GM12878 (cell line): Measurements from ENCODE around the gene RAPGEF6. TPM values are rescaled to one million over a fixed set of nuclear protein-coding genes. Genes with fewer than 3 reads are reported as not detected.

Experiments
- ATAC-seq: fragments of 200-7000 bp; cut with Tn5 transposase; 3 replicates; pipeline ENCODE4 v1.9.1; 2020; ENCODE audit warnings: mild to moderate bottlenecking, moderate library complexity
- BruUV-seq: library from RNA; stranded (reverse); fragments of 400-500 nt; replicated peaks from 2 replicates; lab custom pipeline; 2021; lab: Mats Ljungman, UMichigan
- CTCF ChIA-PET: fragments of 300-600 bp; sonication (Branson Sonifier 250); formaldehyde crosslinking; extraction: SDS; loops from one replicate; lab custom pipeline; 2021; ENCODE audit warnings: inconsistent platforms; lab: Yijun Ruan, JAX
- POLR2A ChIA-PET: fragments of 350-600 bp; formaldehyde crosslinking; extraction: SDS; loops from one replicate; lab custom pipeline; 2021; ENCODE audit warnings: inconsistent platforms; lab: Charles Lee
- RAD21 ChIA-PET: fragments of 300-600 bp; sonication (Branson Sonifier 250); formaldehyde crosslinking; loops from one replicate; lab custom pipeline; 2023; ENCODE audit warnings: antibody characterized with exemption; ENCODE audit not compliant: unreplicated experiment; lab: Charles Lee
- SMC1A ChIA-PET: fragments of 300-600 bp; sonication (Branson Sonifier 250); formaldehyde crosslinking; loops from one replicate; lab custom pipeline; 2023; ENCODE audit not compliant: unreplicated experiment, uncharacterized antibody; lab: Charles Lee
- DNase-seq: peaks from one replicate; pipeline ENCODE4 v3.0.0-alpha.2; 2011; ENCODE audit warnings: low read depth, low spot score
- FAIRE-seq: peaks from 3 replicates; lab custom pipeline; 2011; peaks lifted over from hg19 to GRCh38; lab: Jason Lieb, UNC
- H2AFZ ChIP-seq: 2 replicates; pipeline ENCODE4 v1.6.0; 2011; ENCODE audit warnings: low read depth, low read length, control low read depth; ENCODE audit not compliant: control insufficient read depth
- H3K27ac ChIP-seq: 2 replicates; pipeline ENCODE4 v1.5.1; 2011; ENCODE audit warnings: control low read depth; ENCODE audit not compliant: control insufficient read depth, insufficient read depth
- H3K27me3 ChIP-seq, 2 experiments: replicated peaks in 1 of 2; 2 replicates each; pipeline versions ENCODE4 v1.6.0 to v1.6.1; 2011; ENCODE audit warnings: low read length in 1 of 2; ENCODE audit not compliant: control insufficient read depth in 2 of 2, insufficient read depth in 2 of 2
- H3K36me3 ChIP-seq, 2 experiments: 2 replicates each; pipeline ENCODE4 v1.5.1; 2011; ENCODE audit warnings: low read length in 1 of 2; ENCODE audit not compliant: control insufficient read depth in 2 of 2, insufficient read depth in 2 of 2
- H3K4me1 ChIP-seq: 2 replicates; pipeline ENCODE4 v1.6.1; 2011; ENCODE audit warnings: mild to moderate bottlenecking, low read length, moderate library complexity, mixed read lengths; ENCODE audit not compliant: control insufficient read depth, insufficient read depth
- H3K4me2 ChIP-seq: 2 replicates; pipeline ENCODE4 v1.6.0; 2011; ENCODE audit warnings: control low read depth; ENCODE audit not compliant: control insufficient read depth, insufficient read depth
- H3K4me3 ChIP-seq: fragments of 200-600 bp; sonication (generic); 2 replicates; pipeline ENCODE4 v1.5.1; 2016
- H3K79me2 ChIP-seq: 2 replicates; pipeline ENCODE4 v1.6.0; 2011; ENCODE audit warnings: low read length; ENCODE audit not compliant: control insufficient read depth, insufficient read depth
- H3K9ac ChIP-seq: 2 replicates; pipeline ENCODE4 v1.8.0; 2011; ENCODE audit warnings: low read length, control low read depth, mixed read lengths; ENCODE audit not compliant: control insufficient read depth, insufficient read depth
- H3K9me3 ChIP-seq: replicated peaks from 3 replicates; pipeline ENCODE4 v1.5.1; 2011; ENCODE audit warnings: mild to moderate bottlenecking, low read length; ENCODE audit not compliant: control insufficient read depth, insufficient read depth
- H4K20me1 ChIP-seq: 2 replicates; pipeline ENCODE4 v1.6.0; 2011; ENCODE audit not compliant: control insufficient read depth, insufficient read depth
- CBX3 ChIP-seq: fragments of 200-600 bp; sonication (generic); IDR thresholded peaks from 2 replicates; pipeline ENCODE4 v1.6.1; 2016; ENCODE audit warnings: low read depth, borderline replicate concordance
- CHD1 ChIP-seq: IDR thresholded peaks from 2 replicates; pipeline ENCODE4 v1.6.1; 2012; ENCODE audit warnings: low read depth, low read length, improper control_type of control experiment
- EGR1 ChIP-seq, 2 experiments: IDR thresholded peaks; 1 replicate in 1 of 2; 2 replicates in 1 of 2; pipeline ENCODE4 v1.6.1; 2011 to 2012; ENCODE audit warnings: low read depth in 2 of 2, low read length in 2 of 2, borderline replicate concordance in 1 of 2, mild to moderate bottlenecking in 1 of 2, moderate library complexity in 1 of 2
- EP300 ChIP-seq, 2 experiments: fragments of 150-350 bp in 1 of 2; IDR thresholded peaks; 2 replicates each; pipeline ENCODE4 v1.6.1; 2011 to 2012; ENCODE audit warnings: low read depth in 2 of 2, low read length in 2 of 2, borderline replicate concordance in 1 of 2, improper control_type of control experiment in 1 of 2, inconsistent platforms in 1 of 2; ENCODE audit not compliant: control insufficient read depth in 1 of 2
- FOS ChIP-seq: IDR thresholded peaks from 3 replicates; pipeline ENCODE4 v1.6.1; 2011; ENCODE audit warnings: borderline replicate concordance; ENCODE audit not compliant: insufficient read length; ENCODE audit errors: extremely low read depth
- HSF1 ChIP-seq: fragments of 150-350 bp; IDR thresholded peaks from 2 replicates; pipeline ENCODE4 v1.6.1; 2014; ENCODE audit warnings: mild to moderate bottlenecking, low read depth, low read length
- IRF4 ChIP-seq: IDR thresholded peaks from 2 replicates; pipeline ENCODE4 v1.6.1; 2011; ENCODE audit warnings: low read depth, low read length
- KDM1A ChIP-seq: fragments of 200-600 bp; sonication (generic); IDR thresholded peaks from 2 replicates; pipeline ENCODE4 v1.6.1; 2016; ENCODE audit warnings: borderline replicate concordance
- KLF5 ChIP-seq: fragments of 450-650 bp; IDR thresholded peaks from 2 replicates; pipeline ENCODE4 v1.6.1; 2014; ENCODE audit warnings: mild to moderate bottlenecking; ENCODE audit not compliant: partially characterized antibody
- MTA2 ChIP-seq: fragments of 450-650 bp; IDR thresholded peaks from 2 replicates; pipeline ENCODE4 v1.6.1; 2016; ENCODE audit warnings: low read depth, mild to moderate bottlenecking, moderate library complexity
- RAD21 ChIP-seq: IDR thresholded peaks from 2 replicates; pipeline ENCODE4 v1.6.1; 2011; ENCODE audit warnings: mild to moderate bottlenecking, low read depth, low read length, moderate library complexity; ENCODE audit not compliant: insufficient read depth
- RELA ChIP-seq: fragments of 450-650 bp; IDR thresholded peaks from 2 replicates; pipeline ENCODE4 v1.8.0; 2014; ENCODE audit warnings: borderline replicate concordance; ENCODE audit not compliant: partially characterized antibody
- RFX5 ChIP-seq: IDR thresholded peaks from 2 replicates; pipeline ENCODE4 v1.6.1; 2011; ENCODE audit warnings: low read depth, low read length, improper control_type of control experiment
- SREBF2 ChIP-seq: IDR thresholded peaks from 2 replicates; pipeline ENCODE4 v1.6.1; 2012; ENCODE audit warnings: mild to moderate bottlenecking, low read length
- WGBS: methylation state at CpG from one replicate; pipeline ENCODE4 v1.1.6; 2016; ENCODE audit warnings: low lambda C conversion rate; ENCODE audit not compliant: insufficient replicate concordance, insufficient coverage; ENCODE audit errors: missing lambda C conversion rate; 5-methylcytosine and 5-hydroxymethylcytosine counted together
- in situ Hi-C: fragments of 300-500 bp; cut with MboI; formaldehyde crosslinking; loops from 9 replicates; pipeline ENCODE4 v1.14.3; 2018; ENCODE audit warnings: mixed read lengths
- intact Hi-C: fragments of 100-400 bp; cut with micrococcal nuclease; formaldehyde crosslinking; loops from one replicate; pipeline ENCODE4 v1.14.2; 2022; ENCODE audit not compliant: unreplicated experiment
- polyA plus RNA-seq, 11 experiments: library from polyadenylated mRNA; depleted of rRNA in 4 of 11; unstranded in 6 of 11; stranded (reverse) in 5 of 11; fragments of >200 nt; fragmentation: Nextera tagmentation in 4 of 11; fragmentation: Illumina TruSeq in 1 of 11; extraction: Ambion mirVana in 4 of 11; extraction: Trizol in 1 of 11; gene quantifications; 1 replicate in 1 of 11; 2 replicates in 10 of 11; pipeline versions ENCODE4 v1.2.1 to v1.2.3, GENCODE V29; 2011 to 2016; ENCODE audit warnings: inconsistent platforms in 2 of 11, missing spikeins in 2 of 11, low read depth in 1 of 11
- total RNA-seq, 4 experiments: library from RNA; depleted of rRNA in 3 of 4; stranded (reverse); fragments of >200 nt in 3 of 4; fragmentation: Illumina TruSeq in 1 of 4; extraction: Trizol in 1 of 4; gene quantifications; 2 replicates each; pipeline versions ENCODE4 v1.2.1 to v1.2.3, GENCODE V29; 2013 to 2021

The RAPGEF6 gene
- total and polyA plus RNA-seq, 10 of the 15 experiments (the other 5 are each of a cell fraction or from before 2014, with no cell fraction given), result 2.9 to 24.0 (median 14.2) TPM

DNA sequence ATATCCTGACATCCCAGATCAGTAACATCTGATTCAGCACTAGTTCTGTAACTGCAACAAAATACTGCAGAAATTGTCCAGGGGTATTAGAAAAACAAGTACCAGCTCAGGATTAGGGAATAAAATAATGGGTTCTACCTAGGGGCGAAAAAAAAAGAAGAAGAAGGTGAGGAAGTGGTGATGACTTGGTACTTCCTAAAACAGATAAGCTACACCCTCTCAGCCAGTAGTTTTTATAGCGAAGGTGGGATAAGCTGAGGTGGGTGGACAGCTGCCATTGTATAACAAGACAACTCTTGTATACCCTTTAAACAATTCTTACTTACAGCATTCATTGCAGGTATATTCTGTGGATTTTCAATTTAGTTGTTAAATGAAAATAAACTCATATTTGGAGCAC, 19.1 kb downstream of the RAPGEF6 start:
- H3K4me1 ChIP-seq, result no peaks in the 10 kb centered on the region
- DNase-seq, result no peak
- no peak overlapping the region for H3K27ac ChIP-seq
- peaks cover 81% of the 10 kb centered on the region for H3K79me2 ChIP-seq
- no peaks in the 10 kb centered on the region for H4K20me1 ChIP-seq
- intact Hi-C loops, result no loop called here
- WGBS, result 65% methylated on average over 2 of the region's 2 CpGs
- peaks cover 0 to 6% of the 10 kb centered on the region in 2 experiments; a peak in 2 of 4 replicates for H3K36me3 ChIP-seq
- no peaks in the 10 kb centered on the region for H3K27me3 ChIP-seq
- ChIA-PET POLR2A (no interaction called here), RAD21 (no interaction called here), SMC1A (interaction anchor here (0.5 to 2.7 kb wide), 3 partner anchors 11 to 32 kb away, joined by 3 to 9 read pairs (median 3); no protein-coding TSS in a partner anchor), CTCF (interaction anchor here (0.6 to 1.9 kb wide), 4 partner anchors 12 to 152 kb away, joined by 4 read pairs; no protein-coding TSS in a partner anchor)
- TF ChIP-seq EP300 (IDR thresholded peaks at IDR 0.05; ENCODE audit: borderline replicate concordance in 1 of 2, control insufficient read depth in 1 of 2, low read depth in 2 of 2, low read length in 2 of 2) (no peak), KLF5 (no peak), CHD1 (no peak), FOS (no peak), MTA2 (no peak), CBX3 (no peak), RFX5 (no peak), KDM1A (no peak), RAD21 (no peak), HSF1 (no peak), RELA (no peak), EGR1 (IDR thresholded peaks at IDR 0.05; ENCODE audit: borderline replicate concordance in 1 of 2, low read depth in 2 of 2, low read length in 2 of 2) (no peak), SREBF2 (no peak), IRF4 (no peak)
- FAIRE-seq, result no peak
- H3K9ac ChIP-seq, result no peak overlapping the region
- in situ Hi-C loops, result no loop called here
- BruUV-seq, result no TSS peak
- peaks cover 5% of the 10 kb centered on the region for H3K9me3 ChIP-seq
- H2AFZ ChIP-seq, result no peak overlapping the region
- no peak for ATAC-seq
- no peak overlapping the region for H3K4me3 ChIP-seq
- no peak overlapping the region for H3K4me2 ChIP-seq
